CD4-positive, alpha-beta T cell treated with Interleukin-12 subunit alpha and Interleukin-12 subunit beta, for 1 hour (primary cell): ENCODE data around the gene RFC5.
A peak's percentile ranks its signal among the peaks of the same experiment; 100 is the strongest.
"Not testable (repeated sequence)": the region's sequence is repeated elsewhere in the genome, so short reads cannot be mapped to it uniquely, and the experiment has no call there.

Experiments used
- DNase-seq: peaks from one replicate; pipeline ENCODE4 v3.0.0-alpha.2; 2020

RFC5 gene

GRCh38 chr12:118016424-118017264 is at the start of gene RFC5:
TSS of gene RFC5 (plus strand) at chr12:118016703. CDS start at chr12:118016828, 125 bp downstream.
- peak; percentile 97 for DNase-seq

GRCh38 chr12:117967043-117967442 is 49.5 kb upstream of the RFC5 start:
- no peak for DNase-seq

- DNase-seq, result no peak
Measured at GRCh38 chr12:117967512-117967911, 49.0 kb upstream of the RFC5 start.

DNA sequence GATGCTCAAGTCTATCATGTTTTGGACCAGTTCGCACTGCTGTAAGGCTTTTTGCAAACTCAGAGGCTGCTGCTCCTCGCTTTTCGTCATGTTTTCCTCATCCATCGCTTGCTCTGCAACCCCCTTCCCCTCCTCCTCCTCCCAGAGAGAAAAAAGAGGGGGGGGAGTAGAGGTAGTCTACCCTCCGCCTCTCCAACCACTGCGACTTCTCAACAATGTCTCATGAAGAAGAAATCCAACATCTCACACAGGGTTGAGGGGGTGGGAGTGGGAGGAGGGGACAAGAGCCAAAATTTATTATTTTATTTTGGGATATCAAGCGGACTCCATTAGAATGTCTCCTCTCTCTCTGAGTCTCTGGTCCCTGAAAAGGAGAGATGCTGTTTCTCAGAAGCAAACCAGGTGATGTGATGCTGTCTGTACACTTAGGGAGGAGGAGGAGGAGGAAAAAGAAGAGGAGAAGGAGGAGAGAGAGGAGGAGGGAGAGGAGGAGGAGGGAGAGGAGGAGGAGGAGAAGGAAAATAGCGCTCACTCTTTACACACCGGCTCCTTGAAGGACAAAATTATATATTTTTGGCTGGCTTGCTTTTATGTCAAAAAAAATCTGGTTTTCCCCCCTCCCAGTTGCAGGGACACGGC is 48.2 kb upstream of the RFC5 start:
- no peak for DNase-seq

DNA sequence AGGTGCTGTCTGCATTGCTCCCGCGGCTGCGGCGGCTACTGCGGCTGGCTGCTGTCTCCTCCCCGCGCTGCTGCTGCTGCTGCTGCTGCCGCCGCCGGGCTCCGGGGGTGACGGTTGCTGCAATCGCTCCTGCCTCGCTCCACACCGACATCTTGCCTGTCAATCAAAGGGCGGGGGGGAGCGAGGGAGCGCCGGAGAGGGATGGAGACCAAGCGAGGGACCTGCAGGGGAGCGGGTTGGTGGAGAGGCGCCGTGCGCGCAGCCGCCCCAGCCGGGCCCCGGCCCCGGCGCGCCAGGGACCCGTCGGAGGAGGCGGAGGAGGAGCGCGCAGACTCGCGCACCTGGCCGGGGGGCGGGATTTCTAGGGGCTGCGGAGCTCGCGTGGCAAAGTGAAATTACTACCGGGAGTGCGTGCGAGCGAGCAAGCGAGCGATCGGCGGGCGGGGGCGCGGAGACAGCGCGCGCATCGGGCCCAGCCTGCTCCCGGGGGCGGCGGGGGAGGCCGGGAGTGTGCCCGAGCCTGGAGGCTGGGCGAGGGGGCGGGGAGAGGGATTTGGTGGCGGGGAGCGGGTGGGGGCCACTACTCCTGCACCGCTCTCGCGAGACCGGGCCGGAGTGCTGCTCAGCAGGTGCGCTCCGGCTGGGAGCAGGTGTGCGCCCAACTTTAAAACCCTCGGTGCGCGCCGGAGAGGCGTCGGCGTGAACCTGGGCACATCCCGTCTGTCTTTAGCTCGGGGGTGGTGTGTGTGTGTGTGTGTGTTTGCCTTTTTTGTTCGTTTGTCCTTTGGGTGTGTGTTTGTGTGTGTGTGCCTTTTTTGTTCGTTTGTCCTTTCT is 47.5 kb upstream of the RFC5 start, which contains the start of gene KSR2:
KSR2 (minus strand) TSS at position 165 of the 834 bp plus-strand sequence. CDS start 735 bp downstream, outside the sequence.
- DNase-seq, result peak; percentile 48

DNA sequence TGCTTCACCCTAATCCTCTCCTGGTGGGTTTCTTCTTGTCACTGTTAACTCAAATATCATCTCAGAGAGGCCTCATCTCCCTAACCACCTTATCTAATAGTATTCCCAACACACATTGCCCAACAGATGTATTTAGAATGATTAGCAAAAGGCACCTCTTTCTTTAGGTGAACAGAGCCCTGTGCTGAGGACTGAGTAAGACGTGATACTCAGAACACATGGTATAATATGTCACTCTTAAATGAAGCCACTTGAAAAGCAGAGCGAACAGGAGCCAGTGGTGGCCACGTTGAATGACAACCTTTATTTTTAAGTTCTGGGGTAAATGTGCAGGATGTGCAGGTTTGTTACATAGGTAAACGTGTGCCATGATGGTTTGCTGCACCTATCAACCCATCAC is 46.2 kb upstream of the RFC5 start:
- DNase-seq, result no peak

- DNase-seq, result no peak
Measured at GRCh38 chr12:117972301-117972700, 44.2 kb upstream of the RFC5 start.

DNA sequence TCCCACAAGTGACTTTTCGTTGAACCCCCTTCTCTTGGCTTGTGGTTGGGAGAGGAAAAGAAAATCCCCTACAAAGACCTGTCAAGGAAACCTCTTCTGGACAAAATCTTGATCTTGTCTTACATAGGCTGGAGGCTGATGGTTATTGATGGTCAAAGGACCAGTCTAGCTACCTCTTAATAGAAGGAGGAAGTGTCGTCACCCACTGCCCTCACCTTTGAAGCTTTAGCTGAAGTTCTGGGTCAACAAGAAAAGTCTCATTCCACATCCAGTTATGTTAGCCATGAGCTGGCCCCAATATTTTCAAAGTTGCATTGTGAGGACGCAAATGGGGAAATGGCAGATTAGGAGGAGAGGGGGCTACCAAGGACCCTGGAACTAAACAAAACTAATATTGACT is 41.5 kb upstream of the RFC5 start:
- no peak for DNase-seq

- DNase-seq, result no peak
Measured at GRCh38 chr12:117977373-117977772, 39.1 kb upstream of the RFC5 start.

GRCh38 chr12:117980616-117981015 is 35.9 kb upstream of the RFC5 start:
- no peak for DNase-seq

GRCh38 chr12:117981267-117981666 is 35.2 kb upstream of the RFC5 start:
- no peak for DNase-seq

DNA sequence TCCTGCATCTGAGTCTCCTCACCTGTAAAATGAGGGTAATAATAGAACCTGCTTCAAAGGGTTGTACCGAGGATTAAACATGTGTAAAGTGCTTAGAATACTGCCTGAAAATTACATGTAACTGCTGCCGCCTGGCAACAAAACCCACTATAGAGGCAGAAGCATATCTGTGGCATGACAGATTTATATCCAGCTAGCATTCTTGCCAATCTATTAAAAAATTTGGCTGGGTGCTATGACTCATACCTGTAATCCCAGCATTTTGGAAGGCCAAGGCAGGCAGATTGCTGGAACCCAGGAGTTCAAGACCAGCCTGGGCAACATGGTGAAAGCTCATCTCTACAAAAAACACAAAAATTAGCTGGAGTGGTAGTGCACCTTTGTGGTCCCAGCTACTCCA is 31.3 kb upstream of the RFC5 start:
- DNase-seq, result no peak

DNA sequence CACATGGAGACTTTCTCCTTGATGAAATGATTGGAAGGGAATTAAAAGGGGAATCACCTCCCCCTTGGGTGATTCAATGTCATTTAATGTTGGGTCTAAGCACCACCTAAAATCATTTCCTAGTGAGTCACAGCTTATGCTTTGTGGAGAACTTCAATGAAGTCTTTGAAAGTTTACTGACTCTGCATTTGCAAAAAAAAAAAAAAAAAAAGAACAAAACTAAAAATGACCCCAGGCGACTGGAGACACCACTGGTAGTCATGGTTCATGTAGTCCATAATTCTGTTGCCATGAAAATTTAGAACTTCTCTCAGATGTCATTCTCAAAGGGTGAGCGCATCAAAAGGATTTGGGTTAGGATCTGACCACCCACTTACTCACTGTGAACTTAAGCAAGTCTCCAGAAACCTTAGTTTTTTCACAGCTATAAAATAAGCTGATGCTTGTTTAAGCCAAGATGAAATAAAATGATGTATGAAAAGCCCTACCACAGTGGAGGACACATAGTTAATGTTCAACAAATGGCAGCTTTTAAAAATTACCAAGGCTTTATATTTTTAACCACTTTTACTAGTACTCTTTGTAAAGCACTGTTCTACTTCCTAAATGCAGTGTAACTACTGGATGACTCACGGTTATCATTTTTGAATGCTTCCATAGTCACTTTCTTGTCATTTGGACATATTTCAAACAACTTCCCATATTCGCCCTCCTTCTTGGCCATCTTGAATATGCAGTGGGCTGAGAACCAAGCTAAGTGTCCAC is 29.6 kb upstream of the RFC5 start:
- DNase-seq, result no peak

- DNase-seq, result no peak
Measured at GRCh38 chr12:117994551-117995438, 21.7 kb upstream of the RFC5 start.

- no peak for DNase-seq
Measured at GRCh38 chr12:117998719-117999118, 17.8 kb upstream of the RFC5 start.

DNA sequence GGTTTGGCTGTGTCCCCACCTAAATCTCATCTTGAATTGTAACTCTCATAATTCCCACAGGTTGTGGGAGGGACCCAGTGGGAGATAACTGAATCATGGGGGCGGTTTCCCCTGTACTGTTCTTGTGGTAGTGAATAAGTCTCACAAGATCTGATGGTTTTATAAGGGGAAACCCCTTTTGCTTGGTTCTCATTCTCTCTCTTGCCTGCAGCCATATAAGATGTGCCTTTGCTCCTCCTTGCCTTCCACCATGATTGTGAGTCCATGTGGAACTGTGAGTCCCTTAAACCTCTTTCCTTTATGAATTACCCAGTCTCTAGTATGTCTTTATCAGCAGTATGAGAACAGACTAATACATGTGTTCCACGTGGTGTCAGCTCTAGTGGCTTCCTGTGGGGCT is 16.7 kb upstream of the RFC5 start:
- not testable (repeated sequence) for DNase-seq

GRCh38 chr12:118010903-118011302 is 5.6 kb upstream of the RFC5 start:
- DNase-seq, result no peak

- DNase-seq, result no peak
Measured at GRCh38 chr12:118011377-118011776, 5.1 kb upstream of the RFC5 start.

GRCh38 chr12:118011961-118012360 is 4.5 kb upstream of the RFC5 start:
- DNase-seq, result no peak

DNA sequence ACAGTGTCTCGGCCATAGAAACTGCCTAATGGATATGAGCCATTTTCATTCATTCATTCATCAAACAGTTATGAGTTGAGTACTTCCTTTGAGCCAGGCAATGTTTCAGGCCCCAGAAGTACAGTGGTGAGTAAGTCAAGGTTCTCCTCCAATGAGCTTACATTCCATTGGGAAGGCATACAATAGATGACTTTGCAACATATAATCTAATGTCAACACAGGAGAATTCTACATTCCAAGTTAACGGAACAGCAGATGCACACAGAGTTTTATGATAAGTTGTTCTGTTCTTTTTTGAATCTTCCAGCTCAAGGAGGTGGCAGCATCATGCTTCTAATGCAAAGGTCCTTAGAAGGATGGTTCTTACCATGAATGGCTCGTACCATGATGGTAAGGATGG is 3.2 kb upstream of the RFC5 start:
- DNase-seq, result no peak

GRCh38 chr12:118015306-118015705 is 1.2 kb upstream of the RFC5 start:
- no peak for DNase-seq

- no peak for DNase-seq
Measured at GRCh38 chr12:118015944-118016343, 559 bp upstream of the RFC5 start.
